ENCODE results near the gene FLRT2. TPM values are rescaled to one million over a fixed set of nuclear protein-coding genes. Genes with fewer than 3 reads are reported as not detected.

FLRT2 gene
- polyA plus RNA-seq, 1 donor (not counting 4 experiments of a cell fraction or from before 2014, with no cell fraction given) = 69.2 TPM

- Histone ChIP-seq H4K20me1 (ENCODE audit: control insufficient read depth, extremely low read depth, insufficient read depth, low read length) (no peaks in the 10 kb centered on the region), H3K4me2 (ENCODE audit: control insufficient read depth, extremely low read depth, insufficient read depth, low read depth, low read length) (no peak overlapping the region), H3K27me3 (ENCODE audit: control insufficient read depth, extremely low read depth, insufficient read depth, low read length) (no peaks in the 10 kb centered on the region), H3K9ac (ENCODE audit: control insufficient read depth, extremely low read depth, insufficient read depth, low read length) (no peak overlapping the region), H2AFZ (ENCODE audit: control insufficient read depth, low read length) (no peak overlapping the region), H3K4me1 (ENCODE audit: control insufficient read depth, extremely low read depth, insufficient read depth, low read length) (peaks cover 11% of the 10 kb centered on the region), H3K79me2 (ENCODE audit: control insufficient read depth, insufficient read depth, low read length) (peaks cover 5% of the 10 kb centered on the region), H3K9me1 (ENCODE audit: control insufficient read depth, extremely low read depth, insufficient read depth, low read length) (no peaks in the 10 kb centered on the region), H3K9me3 (ENCODE audit: control insufficient read depth, low read depth, low read length) (no peaks in the 10 kb centered on the region), H3K36me3 (ENCODE audit: control insufficient read depth in 2 of 2, extremely low read depth in 1 of 2, insufficient read depth in 2 of 2, low read length in 2 of 2) (peaks cover 0 to 7% of the 10 kb centered on the region in 2 experiments), H3K4me3 (ENCODE audit: control insufficient read depth in 2 of 3, extremely low read depth in 1 of 3, insufficient read depth in 2 of 3, low read depth in 1 of 3, low read length in 3 of 3) (no peak overlapping the region), H3K27ac (ENCODE audit: control insufficient read depth, insufficient read depth, low read length) (no peak overlapping the region)
- DNase-seq (ENCODE audit: low read depth, low spot score) = no peak
- dilution Hi-C loops (cut with MboI; ENCODE audit: extremely low pct_ligation_motif_present, low sequenced_read_pairs) = no loop called here
- FAIRE-seq = no peak
- TF ChIP-seq CTCF (optimal IDR thresholded peaks at IDR 0.05 in 1 of 3, IDR thresholded peaks at IDR 0.05 in 1 of 3, conservative IDR thresholded peaks at IDR 0.05 in 1 of 3; ENCODE audit: extremely low read depth in 1 of 3, insufficient read depth in 2 of 3, low read length in 3 of 3) (no peak), EZH2 (IDR thresholded peaks at IDR 0.05; ENCODE audit: low read length) (no peak)
Measured at GRCh38 chr14:85616386-85616885, 86.5 kb downstream of the FLRT2 start.

DNA sequence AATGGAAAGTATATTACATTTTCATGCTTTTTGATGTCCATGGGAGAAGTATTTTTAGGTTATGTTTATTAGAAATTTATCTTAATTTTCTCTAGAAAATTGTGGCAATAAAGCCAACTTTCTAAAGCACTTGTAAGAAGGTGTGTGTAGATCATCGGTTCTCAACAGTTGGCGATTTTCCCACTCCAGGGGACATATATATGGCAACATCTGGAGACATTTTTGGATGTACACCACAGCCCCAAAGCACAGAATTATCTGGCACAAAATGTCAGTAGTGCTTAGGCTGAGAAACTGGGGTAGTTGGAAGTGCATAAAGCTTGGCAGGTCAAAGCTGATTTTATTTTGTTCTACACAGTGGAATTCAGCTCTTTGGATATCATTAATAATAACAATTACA, 86.9 kb downstream of the FLRT2 start:
- H3K9me3 ChIP-seq (ENCODE audit: control insufficient read depth, low read depth, low read length) = no peaks in the 10 kb centered on the region
- no peak overlapping the region for H3K4me2 ChIP-seq (ENCODE audit: control insufficient read depth, extremely low read depth, insufficient read depth, low read depth, low read length)
- H3K9me1 ChIP-seq (ENCODE audit: control insufficient read depth, extremely low read depth, insufficient read depth, low read length) = no peaks in the 10 kb centered on the region
- H3K9ac ChIP-seq (ENCODE audit: control insufficient read depth, extremely low read depth, insufficient read depth, low read length) = no peak overlapping the region
- no peak for FAIRE-seq
- dilution Hi-C loops (cut with MboI; ENCODE audit: extremely low pct_ligation_motif_present, low sequenced_read_pairs) = no loop called here
- H2AFZ ChIP-seq (ENCODE audit: control insufficient read depth, low read length) = no peak overlapping the region
- H3K4me3 ChIP-seq (ENCODE audit: control insufficient read depth in 2 of 3, extremely low read depth in 1 of 3, insufficient read depth in 2 of 3, low read depth in 1 of 3, low read length in 3 of 3) = no peak overlapping the region
- DNase-seq (ENCODE audit: low read depth, low spot score) = no peak
- peaks cover 11% of the 10 kb centered on the region for H3K4me1 ChIP-seq (ENCODE audit: control insufficient read depth, extremely low read depth, insufficient read depth, low read length)
- H4K20me1 ChIP-seq (ENCODE audit: control insufficient read depth, extremely low read depth, insufficient read depth, low read length) = no peaks in the 10 kb centered on the region
- no peak overlapping the region for H3K27ac ChIP-seq (ENCODE audit: control insufficient read depth, insufficient read depth, low read length)
- peaks cover 4% of the 10 kb centered on the region for H3K79me2 ChIP-seq (ENCODE audit: control insufficient read depth, insufficient read depth, low read length)
- H3K36me3 ChIP-seq (ENCODE audit: control insufficient read depth in 2 of 2, extremely low read depth in 1 of 2, insufficient read depth in 2 of 2, low read length in 2 of 2) = peaks cover 4 to 9% of the 10 kb centered on the region in 2 experiments
- no peak for TF ChIP-seq CTCF (optimal IDR thresholded peaks at IDR 0.05 in 1 of 3, IDR thresholded peaks at IDR 0.05 in 1 of 3, conservative IDR thresholded peaks at IDR 0.05 in 1 of 3; ENCODE audit: extremely low read depth in 1 of 3, insufficient read depth in 2 of 3, low read length in 3 of 3)
- no peaks in the 10 kb centered on the region for H3K27me3 ChIP-seq (ENCODE audit: control insufficient read depth, extremely low read depth, insufficient read depth, low read length)
